CD4-positive, alpha-beta T cell (primary cell): ENCODE measurements around the gene PARD3B. TPM values are rescaled to one million over a fixed set of nuclear protein-coding genes. Genes with fewer than 3 reads are reported as not detected.

Source experiments
- ATAC-seq: fragments of 200-7000 bp; cut with Tn5 transposase; one replicate; pipeline ENCODE4 v1.10.0; 2022; ENCODE audit warnings: mild to moderate bottlenecking; ENCODE audit not compliant: poor library complexity
- CTCF ChIA-PET: fragments of 350-600 bp; sonication (Branson Sonifier 250); formaldehyde crosslinking; loops from one replicate; lab custom pipeline; 2021; ENCODE audit warnings: antibody characterized with exemption, inconsistent platforms; lab: Charles Lee
- POLR2A ChIA-PET: fragments of 350-600 bp; sonication (Branson Sonifier 250); formaldehyde crosslinking; loops from one replicate; lab custom pipeline; 2021; ENCODE audit warnings: antibody characterized with exemption, inconsistent platforms; lab: Charles Lee
- DNase-seq, 14 experiments: peaks; one replicate each; pipeline ENCODE4 v3.0.0-alpha.2; 2013 to 2020; ENCODE audit warnings: mixed read lengths in 2 of 14
- H3K27ac ChIP-seq, 2 donors: one replicate each; pipeline versions ENCODE4 v1.5.1 to v1.7.0; 2013; ENCODE audit warnings: low read length in 2 of 2, low read depth in 1 of 2, mild to moderate bottlenecking in 1 of 2
- H3K27me3 ChIP-seq, 2 experiments: 1 replicate in 1 of 2; 2 replicates in 1 of 2; pipeline versions ENCODE4 v1.6.1 to v1.7.0; 2013; ENCODE audit warnings: low read length in 2 of 2, control low read depth in 1 of 2, mild to moderate bottlenecking in 1 of 2, moderate library complexity in 1 of 2; ENCODE audit not compliant: insufficient read depth in 2 of 2, control insufficient read depth in 1 of 2
- H3K36me3 ChIP-seq: one replicate; pipeline ENCODE4 v1.6.1; 2013; ENCODE audit warnings: low read length, control low read depth; ENCODE audit not compliant: insufficient read depth
- H3K4me1 ChIP-seq: one replicate; pipeline ENCODE4 v1.6.1; 2013; ENCODE audit warnings: low read length, control low read depth; ENCODE audit not compliant: insufficient read depth
- H3K4me3 ChIP-seq: one replicate; pipeline ENCODE4 v1.5.1; 2013; ENCODE audit warnings: mild to moderate bottlenecking, low read length, moderate library complexity
- H3K9me3 ChIP-seq, 2 experiments: 1 replicate in 1 of 2; 2 replicates in 1 of 2; pipeline versions ENCODE4 v1.6.1 to v1.7.0; 2013; ENCODE audit warnings: low read length in 2 of 2, mild to moderate bottlenecking in 2 of 2, control low read depth in 1 of 2, moderate library complexity in 1 of 2; ENCODE audit not compliant: control insufficient read depth in 1 of 2, insufficient read depth in 1 of 2
- H3K27ac Mint-ChIP-seq: one replicate; pipeline ENCODE4 v1.8.0; 2020; ENCODE audit warnings: mixed read lengths
- H3K27me3 Mint-ChIP-seq: one replicate; pipeline ENCODE4 v1.8.0; 2021; ENCODE audit warnings: mixed read lengths
- H3K36me3 Mint-ChIP-seq: one replicate; pipeline ENCODE4 v1.8.0; 2021; ENCODE audit warnings: low read depth, mixed read lengths
- H3K4me1 Mint-ChIP-seq: one replicate; pipeline ENCODE4 v1.8.0; 2021; ENCODE audit warnings: low read depth, mixed read lengths
- H3K4me3 Mint-ChIP-seq: one replicate; pipeline ENCODE4 v1.8.0; 2020; ENCODE audit warnings: mild to moderate bottlenecking, mixed read lengths
- H3K9me3 Mint-ChIP-seq: one replicate; pipeline ENCODE4 v1.8.0; 2020; ENCODE audit warnings: mixed read lengths
- intact Hi-C, 2 experiments: fragments of 100-400 bp; cut with DNase I in 1 of 2; cut with micrococcal nuclease in 1 of 2; formaldehyde crosslinking; loops; one replicate each; pipeline versions ENCODE4 v1.15.1 to v1.9.0; 2023 to 2025; cut with DNase I, micrococcal nuclease
- total RNA-seq, 174 experiments: library from RNA in 2 of 174; stranded (reverse) in 2 of 174; gene quantifications; one replicate each; pipeline ENCODE4 v1.2.3 and lab custom pipeline; 2021 to 2026
- TF ChIP-seq, protein P1 (sequence below): fragments of 200-600 bp; IDR thresholded peaks from one replicate; pipeline ENCODE4 v1.8.0; 2022; ENCODE audit warnings: antibody characterized with exemption, mild to moderate bottlenecking

The PARD3B gene
- total RNA-seq, 2 experiments from 2014 or later, result 0.87 to 1.9 TPM

- ChIA-PET POLR2A (no interaction called here), CTCF (no interaction called here)
- no peak for DNase-seq
- H3K4me3 Mint-ChIP-seq, result no peak overlapping the region
- no peak for ATAC-seq
- intact Hi-C loops, result no loop called here
- H3K36me3 ChIP-seq, result no peaks in the 10 kb centered on the region
- H3K9me3 ChIP-seq, result no peaks in the 10 kb centered on the region
- H3K36me3 Mint-ChIP-seq, result no peaks in the 10 kb centered on the region
- no peaks in the 10 kb centered on the region for H3K27me3 ChIP-seq
- H3K9me3 Mint-ChIP-seq, result no peaks in the 10 kb centered on the region
- H3K4me1 Mint-ChIP-seq, result no peaks in the 10 kb centered on the region
- no peak overlapping the region for H3K4me3 ChIP-seq
- H3K27ac ChIP-seq, result no peak overlapping the region
- H3K27me3 Mint-ChIP-seq, result no peaks in the 10 kb centered on the region
- H3K4me1 ChIP-seq, result no peaks in the 10 kb centered on the region
- H3K27ac Mint-ChIP-seq, result no peak overlapping the region
- TF ChIP-seq, protein P1, sequence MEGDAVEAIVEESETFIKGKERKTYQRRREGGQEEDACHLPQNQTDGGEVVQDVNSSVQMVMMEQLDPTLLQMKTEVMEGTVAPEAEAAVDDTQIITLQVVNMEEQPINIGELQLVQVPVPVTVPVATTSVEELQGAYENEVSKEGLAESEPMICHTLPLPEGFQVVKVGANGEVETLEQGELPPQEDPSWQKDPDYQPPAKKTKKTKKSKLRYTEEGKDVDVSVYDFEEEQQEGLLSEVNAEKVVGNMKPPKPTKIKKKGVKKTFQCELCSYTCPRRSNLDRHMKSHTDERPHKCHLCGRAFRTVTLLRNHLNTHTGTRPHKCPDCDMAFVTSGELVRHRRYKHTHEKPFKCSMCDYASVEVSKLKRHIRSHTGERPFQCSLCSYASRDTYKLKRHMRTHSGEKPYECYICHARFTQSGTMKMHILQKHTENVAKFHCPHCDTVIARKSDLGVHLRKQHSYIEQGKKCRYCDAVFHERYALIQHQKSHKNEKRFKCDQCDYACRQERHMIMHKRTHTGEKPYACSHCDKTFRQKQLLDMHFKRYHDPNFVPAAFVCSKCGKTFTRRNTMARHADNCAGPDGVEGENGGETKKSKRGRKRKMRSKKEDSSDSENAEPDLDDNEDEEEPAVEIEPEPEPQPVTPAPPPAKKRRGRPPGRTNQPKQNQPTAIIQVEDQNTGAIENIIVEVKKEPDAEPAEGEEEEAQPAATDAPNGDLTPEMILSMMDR, result no peak
Measured at GRCh38 chr2:205475416-205475768, 930.1 kb downstream of the PARD3B start.

GRCh38 chr2:205477016-205477705, 931.9 kb downstream of the PARD3B start:
- POLR2A ChIA-PET, result no interaction called here
- intact Hi-C loops, result no loop called here
- Mint-ChIP-seq H3K4me3 (no peak overlapping the region), H3K27ac (no peak overlapping the region), H3K9me3 (no peaks in the 10 kb centered on the region), H3K36me3 (no peaks in the 10 kb centered on the region), H3K4me1 (no peaks in the 10 kb centered on the region), H3K27me3 (no peaks in the 10 kb centered on the region)
- CTCF ChIA-PET, result no interaction called here
- H3K9me3 ChIP-seq, result no peaks in the 10 kb centered on the region
- no peaks in the 10 kb centered on the region for H3K36me3 ChIP-seq
- ATAC-seq (no peak), DNase-seq (no peak)
- no peak overlapping the region for H3K27ac ChIP-seq
- H3K27me3 ChIP-seq, result no peaks in the 10 kb centered on the region
- H3K4me1 ChIP-seq, result no peaks in the 10 kb centered on the region
- no peak overlapping the region for H3K4me3 ChIP-seq
- TF ChIP-seq, protein P1, result no peak

GRCh38 chr2:205481861-205482260, 936.6 kb downstream of the PARD3B start:
- H3K27ac ChIP-seq, result no peak overlapping the region
- H3K4me3 Mint-ChIP-seq, result no peak overlapping the region
- no peak overlapping the region for H3K4me3 ChIP-seq
- H3K9me3 ChIP-seq, result no peaks in the 10 kb centered on the region
- ChIA-PET POLR2A (no interaction called here), CTCF (no interaction called here)
- no peaks in the 10 kb centered on the region for H3K36me3 ChIP-seq
- H3K27ac Mint-ChIP-seq, result no peak overlapping the region
- H3K4me1 ChIP-seq, result no peaks in the 10 kb centered on the region
- intact Hi-C loops, result no loop called here
- H3K4me1 Mint-ChIP-seq, result no peaks in the 10 kb centered on the region
- no peaks in the 10 kb centered on the region for H3K27me3 ChIP-seq
- H3K27me3 Mint-ChIP-seq, result no peaks in the 10 kb centered on the region
- no peak for ATAC-seq
- H3K9me3 Mint-ChIP-seq, result no peaks in the 10 kb centered on the region
- DNase-seq, result no peak
- H3K36me3 Mint-ChIP-seq, result no peaks in the 10 kb centered on the region
- TF ChIP-seq, protein P1, result no peak
